SIG-M5 treated with dmso at 0.1 percent for 504 hours (cell line): Measurements from ENCODE around the gene GPNMB.

Source experiments
- DNase-seq: peaks from one replicate; lab custom pipeline; 2025; ENCODE audit not compliant: unreplicated experiment; lab: John Stamatoyannopoulos, UW

Gene GPNMB

DNA sequence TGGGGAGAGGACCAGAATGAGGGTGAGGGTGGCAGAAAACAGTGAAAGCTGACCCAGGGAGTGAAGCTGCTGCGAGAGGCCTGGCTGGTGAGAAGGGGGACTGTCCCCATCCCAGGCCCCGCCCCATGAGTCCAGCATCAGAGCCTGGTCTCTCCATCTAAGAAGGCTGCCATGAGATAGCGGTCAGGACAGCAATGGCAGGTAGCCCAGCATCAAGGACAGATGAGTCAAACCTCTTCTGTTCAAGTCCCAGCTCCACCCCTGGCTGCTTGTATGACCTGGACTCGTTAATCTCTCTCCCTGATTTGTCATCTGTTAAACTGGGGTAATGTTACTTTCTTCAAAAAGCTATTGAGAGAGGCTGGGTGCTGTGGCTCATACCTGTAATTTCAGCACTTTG lies 22.2 kb downstream of the GPNMB start:
- DNase-seq = no peak

DNA sequence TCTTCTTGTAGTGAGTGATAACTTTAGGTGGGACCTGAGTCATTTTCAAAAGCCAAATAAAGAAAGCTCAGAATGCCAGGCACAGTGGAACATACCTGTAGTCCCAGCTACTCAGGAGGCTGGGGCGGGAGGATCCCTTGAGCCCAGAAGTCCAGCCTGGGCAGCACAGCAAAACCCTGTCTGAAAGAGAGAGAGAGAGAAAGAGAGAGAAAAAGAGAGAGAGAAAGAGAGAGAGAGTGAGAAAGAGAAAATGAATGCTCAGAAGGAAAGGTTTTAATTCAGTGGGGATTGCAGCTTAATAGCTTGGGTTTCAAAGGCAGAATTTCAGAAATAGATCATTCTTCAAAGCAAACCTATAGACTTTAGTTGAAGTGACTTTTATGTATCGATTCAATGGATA lies 25.7 kb downstream of the GPNMB start:
- no peak for DNase-seq

DNA sequence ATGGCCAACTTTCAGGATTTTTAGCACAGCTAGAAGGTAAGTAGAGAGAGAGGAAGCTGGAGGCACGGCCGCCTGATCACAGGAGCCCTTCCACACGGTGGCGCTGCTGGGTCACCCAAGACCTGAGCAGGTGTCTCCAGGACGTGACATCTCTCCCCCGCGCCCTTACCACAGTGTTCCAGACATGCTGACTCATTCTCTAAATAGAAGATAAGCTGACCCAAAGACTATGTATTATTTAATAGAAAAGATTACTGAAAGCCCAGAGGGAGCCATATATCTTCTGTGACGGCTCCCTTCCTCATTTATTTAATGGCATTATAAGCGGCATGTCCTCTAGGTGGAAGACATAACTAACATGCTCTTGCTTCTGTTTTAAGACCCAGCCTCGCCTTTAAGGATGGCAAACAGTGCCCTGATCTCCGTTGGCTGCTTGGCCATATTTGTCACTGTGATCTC lies 26.6 kb downstream of the GPNMB start:
- DNase-seq = peak; percentile 86

DNA sequence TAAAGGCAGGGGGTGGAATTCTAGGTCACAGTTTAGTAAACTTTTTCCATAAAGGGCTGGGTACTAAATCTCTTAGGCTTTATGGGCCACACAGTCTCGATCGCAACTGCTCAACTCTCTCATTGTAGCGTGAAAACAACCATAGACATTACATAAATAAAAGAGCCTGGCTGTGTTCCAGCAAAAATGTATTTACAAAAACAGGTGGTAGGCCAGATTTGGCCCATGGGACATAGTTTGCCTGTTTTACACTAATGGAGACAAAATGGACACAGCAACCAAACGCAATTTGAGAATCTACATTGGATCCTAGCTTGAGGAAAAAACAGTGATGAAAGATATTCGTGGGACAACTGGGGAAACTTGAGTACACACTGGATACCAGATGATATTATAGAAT lies 29.3 kb downstream of the GPNMB start:
- no peak for DNase-seq

DNA sequence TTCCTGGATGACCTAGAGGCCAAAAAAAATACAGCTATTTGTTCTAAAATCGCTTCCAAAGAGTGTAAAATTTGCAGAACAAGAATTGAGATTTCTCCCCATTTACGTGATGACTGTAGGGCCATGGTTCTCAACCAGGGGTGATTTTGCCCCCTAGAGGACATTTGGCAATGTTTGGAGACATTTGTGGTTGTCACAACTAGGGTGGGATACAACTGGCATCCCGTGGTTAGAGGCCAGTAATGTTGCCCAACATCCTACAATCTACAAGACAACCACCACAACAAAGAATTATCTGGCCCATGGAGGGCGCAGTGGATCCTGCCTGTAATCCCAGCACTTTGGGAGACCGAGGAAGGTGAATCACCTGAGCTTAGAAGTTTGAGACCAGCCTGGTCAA lies 29.8 kb downstream of the GPNMB start:
- peak; percentile 84 for DNase-seq

DNA sequence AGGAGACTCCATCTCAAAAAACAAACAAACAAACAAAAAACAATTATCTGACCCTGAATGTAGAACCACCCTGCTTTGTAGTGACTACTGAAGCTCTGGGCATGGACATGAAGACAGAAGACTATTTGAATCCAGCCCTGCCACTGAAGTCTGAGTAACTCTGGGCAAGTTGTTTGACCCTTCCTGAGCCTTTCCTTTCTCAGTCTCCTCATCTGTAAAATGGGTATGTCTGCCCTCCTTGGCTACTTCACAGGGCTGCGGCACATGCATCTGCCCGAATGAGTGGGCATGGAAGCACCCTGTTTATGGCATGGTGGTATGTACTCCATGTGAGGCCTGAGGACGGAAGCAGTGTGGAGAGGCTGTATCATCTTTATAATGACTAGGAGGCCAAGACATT lies 30.4 kb downstream of the GPNMB start:
- peak; percentile 17 for DNase-seq

DNA sequence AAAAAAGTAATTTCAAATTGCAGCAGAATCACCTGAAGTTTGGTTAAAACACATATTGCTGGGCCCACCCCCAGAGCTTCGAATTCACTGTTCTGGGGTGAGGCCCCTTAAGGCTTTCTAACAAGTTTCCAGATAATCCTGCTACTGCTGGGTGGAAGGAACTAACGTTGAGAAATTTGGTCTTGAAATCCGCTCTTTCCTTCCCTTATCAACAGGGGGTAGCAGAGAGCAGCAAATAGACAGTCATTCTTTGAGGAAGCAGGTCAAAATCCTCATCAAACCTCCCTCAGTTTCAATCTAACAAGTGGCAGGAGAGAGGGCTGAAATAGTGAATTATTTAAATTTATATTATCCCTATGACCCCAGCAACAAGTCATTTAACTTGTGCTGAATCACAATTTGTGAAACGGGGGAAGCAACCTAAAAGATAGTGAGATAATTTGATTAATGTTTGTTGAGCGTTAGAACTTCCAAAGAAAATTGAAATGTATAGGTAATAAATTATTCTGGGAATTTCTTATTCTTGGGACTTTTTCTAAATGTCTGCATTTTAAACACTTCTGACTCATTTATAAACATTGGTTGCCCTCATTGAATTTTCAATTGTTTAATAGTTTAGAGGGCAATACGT lies 30.9 kb downstream of the GPNMB start:
- peak; percentile 91 for DNase-seq

DNA sequence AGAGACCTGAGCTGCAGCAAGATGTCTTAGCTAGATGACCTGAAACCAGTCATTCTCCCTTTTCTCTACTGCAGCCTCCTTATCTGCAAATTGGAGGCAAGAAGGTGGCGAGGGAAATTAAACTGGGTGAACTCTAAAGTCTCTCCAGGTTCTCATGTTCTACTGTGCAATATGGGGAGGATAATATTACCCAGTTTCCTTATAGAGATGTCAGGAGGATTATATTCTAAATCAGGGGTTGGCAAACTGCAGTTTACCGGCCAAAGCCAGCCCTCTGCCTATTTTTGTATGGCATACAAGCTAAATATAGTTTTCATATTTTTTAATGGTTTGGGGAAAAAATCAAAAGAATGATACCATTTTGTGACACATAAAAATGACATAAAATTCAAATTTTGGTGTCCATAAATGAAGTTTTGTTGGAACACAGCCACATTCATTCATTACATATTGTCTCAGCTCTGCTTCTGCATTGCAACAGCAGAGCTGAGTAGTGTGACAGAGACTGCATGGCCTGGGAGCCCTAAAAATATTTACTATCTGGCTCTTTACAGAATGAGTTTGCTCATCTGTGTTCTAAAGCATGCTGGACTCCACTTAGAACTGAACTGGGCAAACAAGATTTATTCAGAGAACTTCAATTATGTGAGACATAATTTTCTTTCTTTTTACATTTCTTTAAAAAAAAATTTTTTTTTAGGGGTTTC lies 33.4 kb downstream of the GPNMB start:
- no peak for DNase-seq

DNA sequence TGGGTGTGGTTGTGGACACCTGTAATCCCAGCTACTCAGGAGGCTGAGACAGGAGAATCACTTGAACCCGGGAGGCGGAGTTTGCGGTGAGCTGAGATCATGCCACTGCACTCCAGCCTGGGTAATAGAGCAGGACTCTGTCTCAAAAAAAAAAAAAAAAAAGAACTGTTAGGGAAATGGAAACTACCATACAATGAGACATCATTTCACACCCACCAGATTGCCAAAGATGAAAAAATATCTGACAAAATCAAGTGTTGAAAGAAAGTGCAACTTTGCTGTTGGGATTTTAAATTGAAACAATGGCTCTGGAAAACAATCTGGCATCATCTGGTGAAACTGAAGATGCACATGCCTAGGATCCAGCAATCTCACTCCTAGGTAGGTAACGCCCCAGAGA lies 36.5 kb downstream of the GPNMB start:
- no peak for DNase-seq

DNA sequence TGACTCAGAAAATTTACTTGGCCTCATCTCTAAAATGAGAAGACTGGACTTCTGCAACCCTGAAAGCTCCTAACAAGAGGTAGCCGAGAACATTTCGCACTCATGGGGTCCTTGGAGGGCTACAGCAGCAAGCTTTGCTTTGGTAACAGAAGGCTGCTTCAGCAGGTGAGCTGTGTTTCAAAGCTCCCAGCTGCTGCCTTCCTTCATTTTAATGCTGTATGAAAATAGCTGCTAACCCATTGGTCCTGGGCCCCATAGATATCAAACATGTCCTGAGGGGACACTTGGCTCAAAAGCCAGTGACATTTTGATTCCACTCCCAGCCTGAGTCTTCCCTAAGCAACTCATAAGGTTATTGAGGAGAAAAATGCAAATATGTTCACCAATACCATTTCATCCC lies 38.3 kb downstream of the GPNMB start:
- no peak for DNase-seq

DNA sequence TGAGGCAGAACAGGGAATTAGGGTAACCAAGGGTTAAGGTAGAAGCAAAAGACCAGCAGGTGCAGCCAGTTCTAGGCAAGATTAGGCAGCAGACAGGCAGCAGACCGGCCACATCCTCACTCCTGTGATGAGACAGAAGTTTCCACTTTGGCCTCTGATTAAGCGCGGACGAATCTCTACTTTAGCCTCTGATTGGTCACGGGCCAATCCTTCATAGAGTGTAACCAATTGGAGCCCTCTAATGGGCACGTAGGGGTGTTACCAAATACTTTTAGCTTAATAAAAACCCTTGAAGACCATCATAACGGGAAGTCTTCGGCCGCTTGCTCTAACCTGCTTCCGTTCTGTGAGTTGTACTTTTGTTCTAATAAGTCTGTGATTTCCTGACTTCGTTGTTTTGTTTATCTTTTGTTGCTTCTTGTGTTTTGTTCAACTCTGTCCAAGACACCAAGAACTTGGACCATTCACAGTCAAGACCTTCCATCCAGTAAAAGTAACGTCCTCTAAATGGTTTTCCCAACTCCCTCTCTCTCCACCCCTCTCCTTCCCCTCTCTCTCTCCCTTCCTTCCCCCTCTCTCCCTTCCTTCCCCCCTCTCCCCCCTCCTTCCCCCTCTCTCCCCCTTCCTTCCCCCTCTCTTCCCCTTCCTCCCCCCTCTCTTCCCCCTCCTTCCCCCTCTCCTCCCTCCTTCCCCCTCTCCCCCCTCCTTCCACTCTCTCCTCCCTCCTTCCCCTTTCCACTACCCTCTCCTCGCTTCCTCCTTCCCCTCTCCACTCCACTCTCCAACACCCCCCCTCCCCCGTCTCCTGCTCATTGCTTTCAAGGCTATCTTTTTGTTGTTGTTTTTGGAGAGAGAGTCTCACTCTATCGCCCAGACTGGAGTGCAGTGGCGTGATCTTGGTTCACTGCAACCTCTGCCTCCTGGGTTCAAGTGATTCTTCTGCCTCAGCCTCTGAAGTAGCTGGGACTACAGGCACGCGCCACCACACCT lies 39.4 kb downstream of the GPNMB start:
- DNase-seq = no peak

DNA sequence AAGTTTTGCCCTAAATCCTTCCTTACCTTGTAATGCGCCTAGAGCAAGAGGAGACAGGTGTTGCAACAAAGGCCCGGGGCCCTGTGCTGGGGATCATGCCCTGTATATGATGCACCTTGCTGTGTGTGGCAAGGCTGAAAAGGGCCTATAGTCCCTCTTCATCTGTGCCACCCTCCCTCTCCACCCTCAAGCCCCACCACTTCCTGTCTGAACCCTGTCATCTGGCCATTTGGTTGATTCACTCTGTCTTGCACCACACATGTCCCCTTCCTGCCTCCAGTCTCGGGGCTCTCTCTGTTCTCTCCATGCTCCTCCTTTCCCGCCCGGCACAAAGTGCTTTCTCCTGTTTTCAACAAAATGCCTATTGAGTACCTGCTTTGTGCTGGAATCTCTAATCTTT lies 41.0 kb downstream of the GPNMB start:
- DNase-seq = peak; percentile 77

DNA sequence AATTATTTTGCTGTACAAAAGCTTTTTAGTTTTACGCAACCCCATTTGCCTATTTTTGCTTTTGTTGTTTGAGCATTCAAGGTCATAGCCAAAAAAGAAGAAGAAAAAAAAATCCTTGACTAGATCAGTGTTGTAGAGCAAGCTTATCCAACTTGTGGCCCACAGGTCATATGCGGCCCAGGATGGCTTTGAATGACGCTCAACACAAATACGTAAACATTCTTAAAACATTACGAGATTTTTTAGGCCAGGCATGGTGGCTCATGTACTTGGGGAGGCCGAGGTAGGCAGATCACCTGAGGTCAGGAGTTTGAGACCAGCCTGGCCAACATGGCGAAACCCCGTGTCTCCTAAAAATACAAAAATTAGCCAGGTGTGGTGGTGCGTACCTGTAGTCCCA lies 44.4 kb downstream of the GPNMB start:
- DNase-seq = no peak

DNA sequence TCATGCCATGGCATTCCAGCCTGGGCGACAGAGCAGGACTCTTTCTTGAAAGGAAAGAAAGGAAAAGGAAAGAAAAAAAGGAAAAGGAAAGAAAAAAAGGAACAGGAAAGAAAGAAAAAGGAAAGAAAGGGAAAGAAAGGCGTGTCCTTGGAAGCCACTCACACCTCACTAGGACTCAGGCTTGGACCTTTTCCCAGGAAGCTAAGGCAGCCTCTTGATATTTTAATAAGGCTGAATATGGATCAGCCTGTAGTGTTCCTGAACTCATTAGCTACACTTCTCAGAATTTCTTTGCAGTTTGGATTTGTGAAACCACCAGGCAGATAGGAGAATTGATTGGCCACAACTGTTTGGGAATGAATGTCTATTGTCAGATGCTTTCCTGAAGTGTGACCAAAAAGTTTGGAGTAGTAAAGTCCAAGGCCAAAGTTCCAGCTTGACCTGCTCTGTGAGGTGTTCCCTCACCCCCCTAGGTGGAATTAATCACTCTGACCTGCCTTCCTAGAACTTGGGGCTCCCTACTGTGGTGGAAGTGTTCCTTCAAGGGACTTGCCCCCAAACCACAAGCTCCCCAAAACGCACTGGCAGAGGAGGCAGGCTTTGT lies 45.5 kb downstream of the GPNMB start:
- no peak for DNase-seq

DNA sequence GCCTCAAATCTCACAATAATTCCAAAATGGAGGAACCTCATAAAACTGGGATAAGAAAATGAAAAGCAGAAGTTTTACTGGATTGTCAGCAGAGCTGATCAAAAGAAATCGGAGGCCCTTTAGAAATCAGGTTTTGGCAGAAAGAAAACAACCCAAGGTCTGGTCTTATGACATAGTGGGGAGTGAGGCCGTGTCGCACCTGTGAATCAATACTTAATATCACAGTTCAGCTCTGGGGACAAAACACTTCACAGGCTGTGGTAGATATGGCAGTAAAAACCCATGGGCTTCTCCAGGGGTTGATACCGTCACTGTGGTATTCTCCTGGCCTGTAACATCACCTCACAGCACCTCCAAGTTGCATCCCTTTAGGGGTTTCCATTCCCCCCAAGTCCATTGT lies 46.0 kb downstream of the GPNMB start:
- DNase-seq = no peak

DNA sequence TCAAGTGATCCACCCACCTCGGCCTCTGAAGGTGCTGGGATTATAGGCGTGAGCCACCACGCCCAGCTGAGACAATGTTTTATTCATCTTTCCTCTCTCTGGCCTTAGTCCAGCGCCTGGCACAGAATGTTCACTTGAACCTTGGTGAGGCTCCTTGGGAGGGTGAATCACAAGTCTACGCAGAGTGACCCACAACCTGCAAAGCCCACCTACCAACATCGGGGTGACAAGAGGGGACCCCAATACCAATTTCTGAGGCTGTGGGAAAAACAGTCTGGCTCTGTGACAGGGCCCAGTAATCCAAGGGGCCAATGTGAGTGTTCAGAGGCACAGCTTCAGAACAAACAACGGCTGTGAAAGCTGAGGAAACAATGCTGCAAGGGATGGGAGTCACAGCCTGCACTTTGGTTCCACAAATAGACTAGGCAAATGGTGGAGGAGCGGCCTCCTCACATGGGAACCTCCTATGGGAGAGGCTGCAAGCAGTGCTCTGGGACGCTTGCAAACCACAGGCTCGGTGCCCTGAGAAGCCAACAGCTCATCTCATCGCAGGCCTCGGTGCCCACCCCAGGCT lies 47.0 kb downstream of the GPNMB start:
- no peak for DNase-seq

DNA sequence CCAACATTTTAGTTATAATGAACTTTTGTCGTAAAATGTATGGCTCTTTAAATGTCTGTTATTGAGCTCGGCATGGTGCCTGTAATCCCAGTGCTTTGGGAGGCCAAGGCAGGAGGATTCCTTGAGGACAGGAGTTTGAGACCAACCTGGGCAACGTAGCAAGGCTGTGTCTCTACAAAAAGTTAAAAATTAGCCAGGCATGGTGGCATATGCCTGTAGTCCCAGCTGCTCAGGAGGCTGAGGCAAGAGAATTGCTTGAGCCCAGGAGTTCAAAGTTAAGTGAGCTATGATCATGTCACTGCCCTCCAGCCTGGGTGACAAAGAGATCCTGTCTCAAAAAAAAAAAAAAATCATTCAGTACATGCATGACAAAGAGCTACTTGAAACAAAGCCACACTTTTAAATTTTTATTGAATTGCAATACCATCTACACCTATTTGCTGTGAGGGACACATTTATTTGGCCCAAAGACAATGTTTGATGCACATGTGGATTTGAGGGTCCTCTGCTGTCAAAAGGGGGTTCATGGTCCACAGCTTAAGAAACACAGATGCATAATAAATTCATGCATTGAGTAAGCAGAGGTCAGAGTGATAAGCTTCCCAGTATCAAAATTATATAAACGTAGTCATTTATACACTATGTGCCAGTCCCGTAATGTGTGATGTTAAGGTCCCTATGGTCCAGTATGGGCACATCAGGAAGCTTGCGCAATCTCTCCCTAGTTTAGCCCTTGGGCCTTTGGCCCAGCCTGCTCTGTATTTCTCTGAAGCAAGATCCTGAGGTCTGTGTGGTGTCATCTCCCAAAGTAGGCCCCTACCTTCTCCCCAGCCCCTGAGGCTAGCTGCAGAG lies 48.2 kb downstream of the GPNMB start:
- DNase-seq = peak; percentile 45

DNA sequence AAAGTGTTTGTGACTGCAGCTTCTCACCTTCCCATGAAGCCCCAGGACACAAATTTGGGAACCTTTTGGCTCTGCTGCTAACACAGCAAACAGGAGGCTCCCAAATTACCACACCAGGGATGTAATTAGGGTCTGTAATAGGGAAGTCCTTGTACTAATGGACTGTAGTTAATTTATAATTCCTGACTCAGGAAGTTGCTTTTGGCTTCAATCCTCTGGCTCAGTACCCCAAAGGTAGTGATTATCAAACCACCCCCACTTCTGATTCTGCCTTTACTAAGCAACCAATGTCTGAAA lies 48.8 kb downstream of the GPNMB start:
- no peak for DNase-seq

DNA sequence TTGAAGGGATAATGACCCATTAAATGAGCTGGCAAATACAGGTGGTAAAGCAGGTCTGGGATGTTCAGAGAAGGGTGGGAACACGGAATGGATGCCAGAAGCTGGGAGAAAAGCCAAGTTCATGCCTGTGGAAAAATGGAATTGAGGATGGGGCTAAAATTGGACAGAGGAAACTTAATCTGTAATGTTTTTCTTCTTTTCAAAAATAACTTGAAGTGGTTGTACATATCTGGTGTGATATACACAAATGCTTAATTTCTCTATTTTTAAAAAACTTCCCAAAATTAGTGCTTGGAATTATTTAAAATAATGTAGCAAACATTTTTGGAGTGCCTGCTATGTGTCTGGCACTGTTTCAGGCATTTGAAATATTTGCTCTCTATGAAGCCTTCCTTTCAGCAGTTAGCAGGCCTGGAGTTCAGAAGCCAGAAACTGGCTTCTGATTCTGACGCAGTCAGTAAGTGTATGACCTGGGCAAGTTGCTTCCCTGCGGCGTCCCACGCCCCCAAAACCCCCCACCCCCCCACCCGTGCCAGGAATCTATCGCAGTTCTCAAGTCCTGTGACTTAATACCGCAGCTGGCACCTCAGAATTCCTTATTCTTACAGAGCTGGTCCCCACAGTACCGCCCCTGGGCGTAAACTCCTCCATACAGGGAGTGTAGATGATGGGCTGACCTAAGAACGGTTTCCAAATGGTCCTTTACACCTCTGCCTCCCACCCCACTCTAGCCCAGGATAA lies 51.7 kb downstream of the GPNMB start:
- DNase-seq = no peak
